ENCODE results near the gene ATG14. TPM values are rescaled to one million over a fixed set of nuclear protein-coding genes. Genes with fewer than 3 reads are reported as not detected.

ATG14 gene
- total RNA-seq, 3 donors from 2014 or later (not counting 1 experiment from before 2014, with no cell fraction given), result 18.1 to 23.1 (median 20.5) TPM

GRCh38 chr14:55419663-55420062 lies 8.0 kb upstream of the ATG14 start:
- Mint-ChIP-seq H3K4me1 (no peaks in the 10 kb centered on the region), H3K9me3 (no peaks in the 10 kb centered on the region), H3K4me3 (no peak overlapping the region), H3K27me3 (ENCODE audit: low read depth in 2 of 2) (peaks cover 0 to 3% of the 10 kb centered on the region in 2 donors), H3K27ac (no peak overlapping the region), H3K36me3 (no peaks in the 10 kb centered on the region)
- H3K9me3 ChIP-seq (ENCODE audit: control insufficient read depth, insufficient read depth, low read length), result no peaks in the 10 kb centered on the region
- intact Hi-C loops (cut with micrococcal nuclease), result no loop called here
- WGBS (ENCODE audit: insufficient coverage), result 100% methylated on average over 1 of the region's 1 CpG
- DNase-seq, result no peak
- no peaks in the 10 kb centered on the region for H3K27me3 ChIP-seq (ENCODE audit: control insufficient read depth, insufficient read depth, low read length)
- no peak overlapping the region for H3K4me3 ChIP-seq (ENCODE audit: low read length)
- no peak overlapping the region for H3K27ac ChIP-seq (ENCODE audit: low read length)
- H3K4me1 ChIP-seq (ENCODE audit: control insufficient read depth, insufficient read depth, low read length), result no peaks in the 10 kb centered on the region
- ATAC-seq, result no peak
- TF ChIP-seq CTCF (IDR thresholded peaks at IDR 0.05), result no peak
- no peaks in the 10 kb centered on the region for H3K36me3 ChIP-seq (ENCODE audit: control insufficient read depth, insufficient read depth, low read length)

GRCh38 chr14:55418411-55418810 lies 6.8 kb upstream of the ATG14 start:
- DNase-seq, result no peak
- Mint-ChIP-seq H3K36me3 (no peaks in the 10 kb centered on the region), H3K9me3 (no peaks in the 10 kb centered on the region), H3K4me3 (no peak overlapping the region), H3K27ac (no peak overlapping the region), H3K27me3 (ENCODE audit: low read depth in 2 of 2) (peaks cover 0 to 3% of the 10 kb centered on the region in 2 donors), H3K4me1 (no peaks in the 10 kb centered on the region)
- intact Hi-C loops (cut with micrococcal nuclease), result no loop called here
- Histone ChIP-seq H3K27me3 (ENCODE audit: control insufficient read depth, insufficient read depth, low read length) (no peaks in the 10 kb centered on the region), H3K4me1 (ENCODE audit: control insufficient read depth, insufficient read depth, low read length) (no peaks in the 10 kb centered on the region), H3K27ac (ENCODE audit: low read length) (no peak overlapping the region), H3K36me3 (ENCODE audit: control insufficient read depth, insufficient read depth, low read length) (no peaks in the 10 kb centered on the region), H3K9me3 (ENCODE audit: control insufficient read depth, insufficient read depth, low read length) (no peaks in the 10 kb centered on the region), H3K4me3 (ENCODE audit: low read length) (no peak overlapping the region)
- TF ChIP-seq CTCF (IDR thresholded peaks at IDR 0.05), result no peak
- no peak for ATAC-seq
- WGBS (ENCODE audit: insufficient coverage), result 92% methylated on average over 4 of the region's 6 CpGs

GRCh38 chr14:55417955-55418354 lies 6.3 kb upstream of the ATG14 start:
- Histone ChIP-seq H3K36me3 (ENCODE audit: control insufficient read depth, insufficient read depth, low read length) (no peaks in the 10 kb centered on the region), H3K27ac (ENCODE audit: low read length) (no peak overlapping the region), H3K4me3 (ENCODE audit: low read length) (no peak overlapping the region), H3K9me3 (ENCODE audit: control insufficient read depth, insufficient read depth, low read length) (no peaks in the 10 kb centered on the region), H3K27me3 (ENCODE audit: control insufficient read depth, insufficient read depth, low read length) (no peaks in the 10 kb centered on the region), H3K4me1 (ENCODE audit: control insufficient read depth, insufficient read depth, low read length) (no peaks in the 10 kb centered on the region)
- Mint-ChIP-seq H3K27me3 (ENCODE audit: low read depth in 2 of 2) (peaks cover 0 to 3% of the 10 kb centered on the region in 2 donors), H3K36me3 (no peaks in the 10 kb centered on the region), H3K9me3 (no peaks in the 10 kb centered on the region), H3K4me1 (no peaks in the 10 kb centered on the region), H3K27ac (no peak overlapping the region), H3K4me3 (no peak overlapping the region)
- no peak for DNase-seq
- TF ChIP-seq CTCF (IDR thresholded peaks at IDR 0.05), result no peak
- no peak for ATAC-seq
- intact Hi-C loops (cut with micrococcal nuclease), result no loop called here

GRCh38 chr14:55416866-55417265 lies 5.2 kb upstream of the ATG14 start:
- H3K9me3 ChIP-seq (ENCODE audit: control insufficient read depth, insufficient read depth, low read length), result no peaks in the 10 kb centered on the region
- no peaks in the 10 kb centered on the region for H3K36me3 ChIP-seq (ENCODE audit: control insufficient read depth, insufficient read depth, low read length)
- intact Hi-C loops (cut with micrococcal nuclease), result no loop called here
- TF ChIP-seq CTCF (IDR thresholded peaks at IDR 0.05), result no peak
- no peak overlapping the region for H3K27ac ChIP-seq (ENCODE audit: low read length)
- H3K36me3 Mint-ChIP-seq, result no peaks in the 10 kb centered on the region
- peaks cover 2% of the 10 kb centered on the region for H3K4me1 ChIP-seq (ENCODE audit: control insufficient read depth, insufficient read depth, low read length)
- ATAC-seq, result peak in 1 of 3 donors; percentile 26
- no peaks in the 10 kb centered on the region for H3K27me3 ChIP-seq (ENCODE audit: control insufficient read depth, insufficient read depth, low read length)
- no peak overlapping the region for H3K4me3 ChIP-seq (ENCODE audit: low read length)
- 60% methylated on average over 2 of the region's 5 CpGs for WGBS (ENCODE audit: insufficient coverage)
- H3K4me1 Mint-ChIP-seq, result peaks cover 5% of the 10 kb centered on the region in 2 donors
- no peaks in the 10 kb centered on the region for H3K9me3 Mint-ChIP-seq
- peaks cover 0 to 3% of the 10 kb centered on the region in 2 donors for H3K27me3 Mint-ChIP-seq (ENCODE audit: low read depth in 2 of 2)
- H3K27ac Mint-ChIP-seq, result no peak overlapping the region
- peak in 1 of 2 donors; percentile 35 for DNase-seq
- H3K4me3 Mint-ChIP-seq, result no peak overlapping the region

Data from natural killer cell (primary cell).